Measurements from ENCODE around the gene MAGI2. TPM values are rescaled to one million over a fixed set of nuclear protein-coding genes. Genes with fewer than 3 reads are reported as not detected.

The MAGI2 gene
- total RNA-seq, 2 donors from 2014 or later = 10.3 to 19.2 TPM

GRCh38 chr7:78020874-78021249, 1432.6 kb downstream of the MAGI2 start:
- H3K36me3 Mint-ChIP-seq (ENCODE audit: low read depth) = no peaks in the 10 kb centered on the region
- Histone ChIP-seq H3K9me3 (ENCODE audit: control insufficient read depth, low read length) (no peaks in the 10 kb centered on the region), H3K27me3 (ENCODE audit: control insufficient read depth, insufficient read depth, low read length, poor library complexity, severe bottlenecking) (no peaks in the 10 kb centered on the region), H3K9ac (ENCODE audit: extremely low read depth, low read length, poor library complexity, severe bottlenecking) (no peak overlapping the region), H3K4me1 (ENCODE audit: control insufficient read depth, insufficient read depth, low read length) (peaks cover 7% of the 10 kb centered on the region), H3K36me3 (ENCODE audit: control insufficient read depth, insufficient read depth, low read length) (no peaks in the 10 kb centered on the region), H3K4me3 (ENCODE audit: low read length) (no peak overlapping the region), H3K27ac (ENCODE audit: low read depth, low read length) (no peak overlapping the region)
- TF ChIP-seq, protein P1, sequence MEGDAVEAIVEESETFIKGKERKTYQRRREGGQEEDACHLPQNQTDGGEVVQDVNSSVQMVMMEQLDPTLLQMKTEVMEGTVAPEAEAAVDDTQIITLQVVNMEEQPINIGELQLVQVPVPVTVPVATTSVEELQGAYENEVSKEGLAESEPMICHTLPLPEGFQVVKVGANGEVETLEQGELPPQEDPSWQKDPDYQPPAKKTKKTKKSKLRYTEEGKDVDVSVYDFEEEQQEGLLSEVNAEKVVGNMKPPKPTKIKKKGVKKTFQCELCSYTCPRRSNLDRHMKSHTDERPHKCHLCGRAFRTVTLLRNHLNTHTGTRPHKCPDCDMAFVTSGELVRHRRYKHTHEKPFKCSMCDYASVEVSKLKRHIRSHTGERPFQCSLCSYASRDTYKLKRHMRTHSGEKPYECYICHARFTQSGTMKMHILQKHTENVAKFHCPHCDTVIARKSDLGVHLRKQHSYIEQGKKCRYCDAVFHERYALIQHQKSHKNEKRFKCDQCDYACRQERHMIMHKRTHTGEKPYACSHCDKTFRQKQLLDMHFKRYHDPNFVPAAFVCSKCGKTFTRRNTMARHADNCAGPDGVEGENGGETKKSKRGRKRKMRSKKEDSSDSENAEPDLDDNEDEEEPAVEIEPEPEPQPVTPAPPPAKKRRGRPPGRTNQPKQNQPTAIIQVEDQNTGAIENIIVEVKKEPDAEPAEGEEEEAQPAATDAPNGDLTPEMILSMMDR (conservative IDR thresholded peaks at IDR 0.05) = peak; percentile 9
- H3K4me3 Mint-ChIP-seq = no peak overlapping the region
- H3K27ac Mint-ChIP-seq = no peak overlapping the region
- H3K9me3 Mint-ChIP-seq = no peaks in the 10 kb centered on the region
- no peak for DNase-seq
- peaks cover 4% of the 10 kb centered on the region for H3K27me3 Mint-ChIP-seq (ENCODE audit: insufficient read depth)
- peaks cover 25% of the 10 kb centered on the region for H3K4me1 Mint-ChIP-seq

- H3K27me3 ChIP-seq (ENCODE audit: control insufficient read depth, insufficient read depth, low read length, poor library complexity, severe bottlenecking) = no peaks in the 10 kb centered on the region
- peaks cover 28% of the 10 kb centered on the region for H3K4me1 Mint-ChIP-seq
- peaks cover 7% of the 10 kb centered on the region for H3K4me1 ChIP-seq (ENCODE audit: control insufficient read depth, insufficient read depth, low read length)
- WGBS, 2 experiments (ENCODE audit: insufficient coverage in 1 of 2, insufficient read length in 1 of 2) = 19 to 22% methylated on average over 9 to 25 of the region's 25 CpGs
- H3K9ac ChIP-seq (ENCODE audit: extremely low read depth, low read length, poor library complexity, severe bottlenecking) = no peak overlapping the region
- no peaks in the 10 kb centered on the region for H3K36me3 ChIP-seq (ENCODE audit: control insufficient read depth, insufficient read depth, low read length)
- H3K27me3 Mint-ChIP-seq (ENCODE audit: insufficient read depth) = peaks cover 4% of the 10 kb centered on the region
- H3K27ac Mint-ChIP-seq = peak overlapping the region; percentile 75
- H3K4me3 ChIP-seq (ENCODE audit: low read length) = no peak overlapping the region
- no peaks in the 10 kb centered on the region for H3K9me3 Mint-ChIP-seq
- no peak overlapping the region for H3K27ac ChIP-seq (ENCODE audit: low read depth, low read length)
- no peaks in the 10 kb centered on the region for H3K36me3 Mint-ChIP-seq (ENCODE audit: low read depth)
- peak; percentile 76 for DNase-seq
- peak overlapping the region; percentile 74 for H3K4me3 Mint-ChIP-seq
- no peaks in the 10 kb centered on the region for H3K9me3 ChIP-seq (ENCODE audit: control insufficient read depth, low read length)
- TF ChIP-seq, protein P1 (conservative IDR thresholded peaks at IDR 0.05) = peak; percentile 89
Observed at GRCh38 chr7:78020136-78020873, 1433.2 kb downstream of the MAGI2 start.

DNA sequence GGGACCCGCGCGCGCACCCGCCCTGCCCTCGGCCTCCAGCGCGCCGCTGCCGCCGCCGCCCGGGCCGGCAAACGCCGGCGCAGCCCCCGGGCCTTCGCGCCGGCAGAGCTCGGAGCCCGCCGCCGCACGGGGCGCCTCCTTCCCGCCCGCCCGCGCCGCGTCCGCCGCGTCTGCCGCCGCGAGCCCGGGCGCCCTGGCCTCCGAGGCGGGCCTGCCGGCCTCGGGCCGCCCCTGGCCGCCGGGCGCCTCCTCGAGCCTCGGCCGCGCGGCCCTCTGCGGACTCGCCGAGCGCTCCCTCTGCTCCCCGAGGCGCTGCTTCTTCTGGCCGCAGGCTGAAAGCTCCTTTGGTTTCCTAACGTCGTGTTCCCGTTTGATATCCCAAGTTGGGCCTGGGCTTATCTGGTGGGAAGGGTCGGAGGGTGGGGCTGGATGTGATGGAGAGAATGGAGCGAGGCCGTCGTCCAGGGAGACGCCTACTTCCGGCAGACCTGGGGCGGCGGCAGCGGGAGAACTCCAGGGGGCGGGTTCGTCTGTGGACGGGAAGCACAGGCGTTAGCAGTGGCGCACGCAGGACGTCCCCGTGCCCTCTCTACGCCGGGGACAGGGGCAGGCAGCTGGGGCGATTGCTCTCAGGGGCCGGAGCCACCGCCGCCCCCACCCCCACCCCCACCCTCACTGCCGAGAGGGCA, 1433.9 kb downstream of the MAGI2 start:
- H3K4me1 Mint-ChIP-seq = peaks cover 33% of the 10 kb centered on the region
- no peaks in the 10 kb centered on the region for H3K36me3 ChIP-seq (ENCODE audit: control insufficient read depth, insufficient read depth, low read length)
- H3K9me3 ChIP-seq (ENCODE audit: control insufficient read depth, low read length) = no peaks in the 10 kb centered on the region
- peak; percentile 91 for DNase-seq
- WGBS, 2 experiments (ENCODE audit: insufficient coverage in 1 of 2, insufficient read length in 1 of 2) = 0 to 2% methylated on average over 13 to 80 of the region's 88 CpGs
- H3K9me3 Mint-ChIP-seq = no peaks in the 10 kb centered on the region
- peaks cover 7% of the 10 kb centered on the region for H3K4me1 ChIP-seq (ENCODE audit: control insufficient read depth, insufficient read depth, low read length)
- peak overlapping the region; percentile 74 for H3K4me3 Mint-ChIP-seq
- peak overlapping the region; percentile 26 for H3K27ac ChIP-seq (ENCODE audit: low read depth, low read length)
- no peaks in the 10 kb centered on the region for H3K36me3 Mint-ChIP-seq (ENCODE audit: low read depth)
- peaks cover 4% of the 10 kb centered on the region for H3K27me3 Mint-ChIP-seq (ENCODE audit: insufficient read depth)
- TF ChIP-seq, protein P1 (conservative IDR thresholded peaks at IDR 0.05) = peak; percentile 25
- peak overlapping the region; percentile 84 for H3K27ac Mint-ChIP-seq
- H3K27me3 ChIP-seq (ENCODE audit: control insufficient read depth, insufficient read depth, low read length, poor library complexity, severe bottlenecking) = no peaks in the 10 kb centered on the region
- peak overlapping the region; percentile 68 for H3K4me3 ChIP-seq (ENCODE audit: low read length)
- no peak overlapping the region for H3K9ac ChIP-seq (ENCODE audit: extremely low read depth, low read length, poor library complexity, severe bottlenecking)
